ENCODE results near the gene CHST15.

CHST15 gene

DNA sequence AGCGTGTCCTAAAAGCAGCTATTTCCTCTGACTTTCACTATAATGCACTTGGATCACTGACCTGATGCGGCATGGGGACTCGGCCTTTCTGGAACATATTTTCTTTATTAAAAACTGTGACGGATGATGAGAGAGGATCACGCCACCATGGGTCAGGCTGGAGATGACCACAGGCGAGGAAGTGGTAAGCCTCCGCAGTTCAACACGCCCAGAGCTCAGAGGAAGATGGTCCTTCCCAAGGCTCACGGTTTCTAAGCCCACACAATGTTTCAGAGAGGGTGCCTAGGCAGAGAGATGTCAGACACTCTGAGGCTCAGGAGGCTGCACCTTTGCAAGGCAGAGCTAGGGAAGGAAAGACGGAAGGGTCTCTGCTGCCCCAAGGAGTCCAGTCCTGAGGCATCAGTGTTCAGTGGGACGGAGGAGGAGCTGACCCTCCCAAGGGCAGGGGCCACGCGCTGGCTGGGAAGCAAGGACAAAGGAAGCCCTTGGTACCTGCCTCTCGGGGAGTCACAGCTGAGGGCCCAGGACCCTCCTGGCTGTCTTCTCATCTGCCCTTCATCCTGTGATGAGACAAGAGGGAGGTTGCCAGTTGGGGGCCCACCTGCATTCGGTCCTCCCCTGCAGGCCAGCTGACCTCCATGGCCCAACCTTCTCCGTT is 9.5 kb downstream of the CHST15 start:
- FAIRE-seq (no peak), DNase-seq (ENCODE audit: low spot score) (no peak)

- no peak for DNase-seq (ENCODE audit: low spot score)
- FAIRE-seq = no peak
Measured at GRCh38 chr10:124083047-124083739, 10.2 kb downstream of the CHST15 start.

DNA sequence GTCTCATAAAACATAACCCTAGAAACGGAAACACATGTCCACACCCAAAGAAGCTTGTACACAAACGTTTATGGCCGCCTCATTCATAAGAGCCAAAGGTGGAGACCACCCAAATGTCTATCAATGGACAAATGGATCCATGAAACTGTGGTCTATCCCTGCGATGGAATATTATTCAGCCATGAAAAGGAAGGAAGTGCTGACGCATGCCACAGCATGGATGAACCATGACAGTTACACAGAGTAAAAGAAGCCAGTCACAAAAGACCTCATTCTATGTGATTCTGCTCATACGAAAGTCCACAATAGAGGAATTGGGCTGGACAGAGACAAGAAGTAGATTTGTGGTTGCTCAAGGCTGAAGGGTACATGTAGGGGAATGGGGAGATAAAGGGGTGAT is 10.8 kb downstream of the CHST15 start:
- DNase-seq (ENCODE audit: low spot score) (no peak), FAIRE-seq (no peak)

DNA sequence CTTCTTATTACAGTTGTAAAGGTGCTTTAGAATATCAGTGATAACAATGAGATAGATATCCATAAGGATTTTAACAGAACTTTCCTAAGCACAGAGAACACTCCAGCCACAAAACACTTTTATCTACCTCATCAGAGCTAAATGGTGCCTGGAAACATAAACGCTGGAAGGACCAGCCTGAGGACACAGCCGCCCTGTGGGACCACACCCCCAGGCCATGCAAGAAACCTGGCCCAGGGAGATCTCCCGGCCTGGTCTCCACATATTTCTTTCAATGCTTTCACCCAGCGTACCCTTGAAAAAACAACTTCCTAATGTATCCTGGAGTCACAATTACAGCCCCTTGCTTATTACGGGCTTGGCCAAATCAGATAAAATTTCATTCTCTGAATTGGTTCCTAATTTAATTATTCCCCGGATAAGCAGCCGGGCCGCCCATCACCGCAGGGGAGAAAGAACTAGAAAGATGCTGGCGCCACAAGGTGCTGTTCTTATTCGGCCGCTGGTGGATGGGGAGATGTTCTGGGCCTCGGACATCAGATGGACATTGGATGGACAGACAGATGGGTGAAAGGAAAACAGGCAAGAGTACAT is 11.8 kb downstream of the CHST15 start:
- DNase-seq (ENCODE audit: low spot score) (no peak), FAIRE-seq (no peak)

DNA sequence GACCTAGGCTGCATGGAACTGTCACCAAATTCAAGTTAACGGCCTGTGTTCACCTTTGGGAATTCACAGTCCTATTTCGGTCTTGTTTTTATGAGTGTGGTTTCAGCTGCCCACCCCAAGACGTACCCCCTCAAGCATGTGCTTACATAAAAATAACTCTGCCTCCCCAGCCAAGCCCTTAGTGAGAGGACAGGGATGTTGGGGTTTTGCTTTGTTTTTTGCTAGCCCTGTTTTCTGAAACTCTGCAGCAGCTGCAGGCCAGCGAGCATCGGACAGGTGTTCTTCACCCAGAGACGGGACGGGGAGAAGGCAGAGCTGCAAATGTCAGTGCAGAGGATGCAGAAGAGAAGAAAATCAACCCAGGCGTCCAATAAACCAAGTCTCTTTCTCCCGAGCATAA is 13.5 kb downstream of the CHST15 start:
- DNase-seq (ENCODE audit: low spot score) (no peak), FAIRE-seq (no peak)

- DNase-seq (ENCODE audit: low spot score) = no peak
- no peak for FAIRE-seq
Measured at GRCh38 chr10:124078714-124079113, 14.7 kb downstream of the CHST15 start.

- no peak for DNase-seq (ENCODE audit: low spot score)
Measured at GRCh38 chr10:124078028-124078427, 15.4 kb downstream of the CHST15 start.

DNA sequence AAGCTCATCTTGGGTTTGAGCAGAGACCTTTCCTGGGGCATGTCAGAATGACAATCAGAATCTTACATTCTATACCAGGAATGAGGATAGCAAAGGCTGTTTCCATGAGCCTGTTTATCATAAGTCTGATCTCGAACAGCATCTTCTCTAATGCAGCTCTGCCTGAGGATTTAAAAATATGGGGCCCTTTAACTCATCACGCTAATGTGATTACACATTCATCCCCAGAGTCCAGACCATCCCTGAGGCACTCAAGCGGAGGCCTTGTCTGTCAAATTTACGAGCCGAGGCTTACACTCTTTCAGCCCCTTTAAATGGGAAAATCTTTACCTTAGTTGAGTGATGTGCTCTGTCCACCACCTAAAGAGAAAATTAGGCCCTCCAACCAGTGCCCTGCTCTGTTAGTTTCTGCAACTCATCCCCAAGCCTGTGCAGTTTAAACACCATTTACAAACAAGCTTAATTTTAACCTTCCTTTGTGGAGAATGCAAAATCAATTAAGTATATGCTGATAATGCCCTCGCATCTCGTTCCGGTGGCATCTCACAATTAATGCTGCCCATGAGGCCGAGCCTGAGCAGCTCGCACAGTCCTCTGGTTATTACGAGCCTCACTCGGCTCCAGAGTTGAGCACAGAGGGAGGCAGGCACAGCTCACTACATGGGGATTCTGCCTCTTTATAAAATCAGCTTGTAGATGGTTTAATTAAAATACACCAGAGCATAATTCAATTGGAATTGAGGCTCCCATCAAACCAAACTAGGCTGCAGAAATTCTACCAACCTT is 16.0 kb downstream of the CHST15 start:
- DNase-seq (ENCODE audit: low spot score) (no peak), FAIRE-seq (no peak)

More at GRCh38 chr10:124078028-124078427, 15.4 kb downstream of the CHST15 start:
- FAIRE-seq = no peak

DNA sequence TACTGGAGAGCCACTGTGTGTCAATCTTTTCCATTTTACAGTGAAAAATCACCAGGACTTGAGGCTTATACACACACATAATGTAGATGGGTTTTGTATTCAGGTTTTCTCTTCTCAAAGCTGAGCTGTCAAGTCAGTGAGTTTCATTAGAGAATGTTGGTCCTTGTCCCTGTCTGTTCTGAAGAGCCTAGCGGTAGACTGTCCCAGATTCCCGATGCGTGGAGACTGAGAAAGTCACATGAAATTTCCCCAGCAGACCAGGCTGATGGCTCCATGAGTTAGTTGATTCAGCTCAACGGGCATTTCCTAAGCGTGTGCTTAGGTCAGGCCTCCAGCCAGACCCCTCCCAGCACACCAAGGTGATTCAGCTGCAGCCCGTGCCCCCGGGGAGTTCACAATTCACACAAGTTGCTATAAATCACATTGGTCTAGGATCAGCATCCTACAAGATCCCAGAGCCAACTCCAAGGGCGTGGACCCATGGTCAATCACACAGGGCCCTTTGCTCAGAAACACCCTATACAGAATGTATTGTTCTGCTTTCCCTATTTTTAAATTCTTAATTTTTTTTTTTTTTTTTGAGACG is 17.2 kb downstream of the CHST15 start:
- no peak for FAIRE-seq

GRCh38 chr10:124075231-124075955 is 18.0 kb downstream of the CHST15 start:
- no peak for DNase-seq (ENCODE audit: low spot score)
- no peak for FAIRE-seq

More for the DNA sequence above, 17.2 kb downstream of the CHST15 start:
- no peak for DNase-seq (ENCODE audit: low spot score)

- FAIRE-seq (no peak), DNase-seq (ENCODE audit: low spot score) (no peak)
Measured at GRCh38 chr10:124074501-124075109, 18.8 kb downstream of the CHST15 start.

DNA sequence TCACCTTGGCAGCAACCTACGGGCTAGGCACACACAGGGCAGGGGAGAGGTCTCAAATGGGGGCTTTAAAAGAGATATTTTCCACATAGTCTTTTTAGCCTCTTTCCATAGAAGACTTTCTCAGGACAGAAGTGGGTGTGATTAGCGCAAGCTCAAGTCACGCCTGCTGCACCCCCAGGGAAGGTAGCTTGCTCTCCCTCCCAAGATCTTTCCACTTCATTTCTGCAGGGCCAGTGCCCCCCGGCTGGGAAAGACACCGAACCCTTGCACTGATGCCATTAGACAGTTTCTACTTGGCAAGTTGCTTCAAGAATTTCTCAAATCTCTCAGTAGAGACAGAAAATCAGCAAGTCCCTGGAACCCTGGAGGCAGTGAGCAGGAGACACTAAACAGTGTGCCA is 19.4 kb downstream of the CHST15 start:
- no peak for DNase-seq (ENCODE audit: low spot score)
- FAIRE-seq = no peak

DNA sequence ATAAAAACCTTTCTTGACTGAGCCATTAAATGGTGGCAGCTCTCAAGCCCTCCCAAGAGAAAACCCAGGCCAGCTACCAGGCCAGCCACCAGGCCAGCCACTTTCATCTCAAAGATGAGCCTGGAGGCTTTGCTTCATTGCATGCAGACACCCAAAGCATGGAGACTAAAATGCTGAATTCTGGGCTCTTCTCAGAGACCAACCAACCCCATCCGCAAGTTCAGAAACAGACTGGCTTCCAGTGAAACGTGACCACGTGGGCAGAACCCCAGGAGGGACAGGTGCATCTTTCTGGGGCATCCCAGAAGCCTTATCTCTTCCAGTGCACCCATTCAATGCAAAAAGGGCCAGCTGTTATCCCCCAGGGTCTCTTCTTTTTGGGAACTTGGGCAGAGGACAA is 20.9 kb downstream of the CHST15 start:
- DNase-seq (ENCODE audit: low spot score) (no peak), FAIRE-seq (no peak)

DNA sequence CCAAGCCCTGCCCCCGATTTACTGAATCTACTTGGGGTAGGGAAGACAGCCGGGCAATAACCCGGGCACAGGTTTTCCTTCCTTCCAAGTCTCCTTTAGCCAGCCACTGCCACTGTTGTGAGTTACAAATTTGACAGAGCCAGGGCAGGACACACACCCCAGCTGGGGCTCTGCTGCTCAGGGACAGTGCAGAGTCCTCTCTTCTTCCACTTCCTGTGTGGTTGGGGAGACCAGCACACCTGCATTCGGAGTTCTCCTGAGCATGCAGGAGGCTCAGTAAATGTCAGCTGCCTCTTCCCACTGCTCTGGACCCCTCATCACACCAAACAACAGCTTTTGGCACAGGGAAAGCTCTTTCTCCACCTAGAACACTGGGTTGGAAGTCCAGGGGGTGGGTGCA is 21.3 kb downstream of the CHST15 start:
- FAIRE-seq = no peak

DNA sequence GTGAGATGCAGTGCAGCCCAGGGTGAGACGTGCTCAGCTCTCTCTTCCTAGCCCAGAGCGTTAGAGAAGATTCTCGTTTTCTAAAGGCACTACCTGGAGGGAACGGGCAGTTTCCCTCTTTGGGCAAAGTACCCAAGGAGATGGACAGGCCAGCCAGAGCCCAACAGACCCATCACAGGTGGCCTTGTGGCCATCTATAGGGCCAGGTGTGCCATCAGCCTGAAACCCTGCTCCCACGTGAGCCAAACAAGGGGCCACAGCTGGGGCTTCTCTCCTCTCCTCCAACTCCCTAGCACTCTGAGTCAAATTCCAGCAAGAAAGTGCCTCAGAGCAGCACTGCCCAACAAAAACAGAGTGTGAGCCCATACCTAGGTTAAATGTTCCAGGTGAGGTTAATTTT is 22.3 kb downstream of the CHST15 start:
- FAIRE-seq = no peak

More for the DNA sequence above, 21.3 kb downstream of the CHST15 start:
- DNase-seq (ENCODE audit: low spot score) = no peak

GRCh38 chr10:124070666-124071065 is 22.7 kb downstream of the CHST15 start:
- no peak for DNase-seq (ENCODE audit: low spot score)
- no peak for FAIRE-seq

More for the DNA sequence above, 22.3 kb downstream of the CHST15 start:
- no peak for DNase-seq (ENCODE audit: low spot score)

GRCh38 chr10:124069341-124070264 is 23.8 kb downstream of the CHST15 start:
- FAIRE-seq (no peak), DNase-seq (ENCODE audit: low spot score) (no peak)

GRCh38 chr10:124068929-124069328 is 24.5 kb downstream of the CHST15 start:
- DNase-seq (ENCODE audit: low spot score) (no peak), FAIRE-seq (no peak)

- DNase-seq (ENCODE audit: low spot score) (no peak), FAIRE-seq (no peak)
Measured at GRCh38 chr10:124067825-124068400, 25.5 kb downstream of the CHST15 start.

All from urothelium cell line (cell line).